NCI-H146 treated with DMSO at 0.1 percent for 48 hours (cell line): ENCODE data around the gene NPB.

Source experiments
- DNase-seq: peaks from one replicate; lab custom pipeline; 2025; ENCODE audit not compliant: unreplicated experiment; lab: John Stamatoyannopoulos, UW

The NPB gene

DNA sequence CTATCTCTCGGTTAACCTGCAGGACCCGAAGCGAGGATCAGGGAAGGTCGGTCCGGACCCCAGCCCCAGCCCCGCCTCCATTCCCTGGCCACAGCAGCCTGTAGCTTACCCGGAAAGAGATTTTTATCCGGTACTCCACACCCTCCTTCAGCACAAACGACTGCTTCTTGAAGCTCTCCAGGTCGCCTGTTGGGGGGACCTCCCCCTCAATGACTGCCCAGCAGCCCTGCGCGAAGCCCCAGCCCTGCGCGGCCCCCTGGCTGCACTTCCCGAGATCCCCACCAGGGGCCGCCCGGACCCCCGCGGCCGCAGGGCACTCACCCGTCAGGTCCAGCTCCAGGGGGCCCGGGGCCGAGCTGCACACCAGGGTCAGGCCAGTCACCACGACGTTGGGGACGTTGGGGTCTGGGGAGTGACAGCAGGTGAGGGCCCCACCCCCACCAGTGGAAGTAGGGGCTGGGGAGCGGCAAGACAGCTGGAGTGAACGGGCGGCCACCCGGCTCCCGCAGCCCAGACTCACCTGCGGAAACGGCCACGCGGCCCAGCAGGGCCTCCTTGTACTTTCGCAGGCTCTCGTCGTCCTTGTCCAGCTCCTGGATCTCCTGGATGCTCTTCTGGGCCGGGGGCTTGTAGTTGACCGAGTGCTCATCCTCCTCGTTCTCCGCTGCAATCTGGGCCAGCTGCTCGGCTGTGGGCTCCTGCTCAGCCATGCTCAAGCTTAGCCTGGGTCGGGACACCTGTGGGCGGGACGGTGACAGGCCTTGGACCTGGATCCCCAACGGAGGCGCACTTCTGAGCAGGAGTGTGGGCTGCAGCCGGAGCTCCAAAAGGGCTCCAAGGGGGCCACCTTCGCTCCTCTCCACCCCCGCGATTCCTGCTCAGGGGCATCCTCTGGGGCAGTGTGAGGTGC, 32.6 kb upstream of the NPB start:
- no peak for DNase-seq

DNA sequence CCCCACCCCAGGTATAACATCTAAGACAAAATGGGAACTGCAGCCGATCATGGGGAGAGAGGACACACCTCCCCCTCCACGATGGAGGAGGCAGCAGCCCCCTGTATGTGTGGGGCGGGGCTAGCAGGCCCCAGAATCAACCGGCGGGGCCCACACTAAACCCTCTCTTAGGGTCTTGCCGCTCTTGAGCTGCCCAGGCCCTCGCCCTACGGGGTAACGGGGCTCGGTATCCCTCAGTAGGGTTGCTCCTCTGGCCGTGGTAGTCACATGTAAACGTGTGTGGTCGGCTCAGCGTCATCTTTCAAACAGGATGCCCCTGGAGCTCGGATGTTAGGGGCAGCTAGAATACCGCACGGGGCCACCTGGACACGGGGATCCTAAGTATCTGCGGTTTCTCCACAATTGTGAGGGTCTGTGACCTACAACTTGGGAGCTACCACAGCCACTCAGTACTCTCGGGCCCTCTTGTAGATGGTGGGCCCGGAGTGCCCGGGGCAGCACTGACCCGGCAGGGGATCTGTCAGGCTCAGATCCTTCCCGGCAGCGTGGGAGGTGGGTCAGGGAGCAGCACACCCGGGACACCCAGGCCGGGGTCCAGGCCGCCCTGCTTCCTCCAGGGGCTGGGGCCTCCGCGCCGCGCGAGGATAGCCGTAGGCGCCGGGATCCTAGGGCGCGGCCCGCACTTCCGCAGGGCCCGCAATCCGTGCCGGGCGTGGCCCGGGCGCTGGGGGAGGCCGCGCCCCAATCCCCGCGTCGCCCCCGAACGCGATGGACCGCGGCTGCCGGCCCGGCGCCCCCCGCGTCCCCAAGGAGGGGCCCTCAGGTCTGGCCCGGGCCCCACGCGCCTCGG, 31.7 kb upstream of the NPB start:
- no peak for DNase-seq

- no peak for DNase-seq
These were observed 31.1 kb upstream of the NPB start, which contains the start of gene ARHGDIA for GRCh38 chr17:81870981-81871386. TSS of gene ARHGDIA (minus strand) at chr17:81871337. CDS start at chr17:81869930, 1,407 bp downstream.

GRCh38 chr17:81871387-81872230, 30.4 kb upstream of the NPB start:
- DNase-seq, result peak; percentile 63

DNA sequence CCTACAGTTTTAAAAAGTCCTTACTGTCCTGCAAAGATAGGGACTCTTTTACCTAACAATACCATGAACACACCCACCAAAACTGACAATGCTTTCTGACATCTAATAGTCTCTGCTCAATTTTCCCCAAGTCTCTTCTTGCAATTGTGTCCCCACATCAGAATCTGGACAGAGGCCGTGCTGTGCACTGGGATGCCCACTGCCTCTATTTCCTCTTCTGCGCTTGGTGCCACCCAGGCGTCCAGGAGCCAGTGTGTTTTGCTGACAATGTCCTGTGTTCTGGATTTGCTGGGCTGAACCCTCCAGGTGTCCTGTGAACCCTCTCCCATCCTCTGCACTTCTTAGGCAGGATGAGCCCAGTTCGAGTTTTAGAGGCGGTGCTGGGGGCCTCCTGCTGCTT, 24.5 kb upstream of the NPB start:
- no peak for DNase-seq

DNA sequence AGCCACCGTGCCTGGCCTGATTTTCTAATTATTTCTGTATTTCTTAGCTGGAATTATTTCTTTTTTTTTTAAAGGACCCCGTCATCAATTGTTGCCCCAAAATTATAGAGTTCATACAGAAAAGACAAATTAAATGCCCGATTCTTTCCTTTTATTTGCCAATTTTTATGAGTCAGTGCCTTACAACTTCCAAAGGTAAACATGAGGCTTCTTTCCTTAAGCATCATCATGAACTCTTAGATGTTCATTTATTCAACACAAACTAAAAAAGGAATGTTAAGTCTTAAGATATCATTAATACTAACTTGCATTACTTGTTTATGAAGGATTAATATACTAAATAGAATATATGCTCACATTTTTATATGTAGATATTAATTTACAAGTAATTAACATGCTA, 23.7 kb upstream of the NPB start:
- DNase-seq, result no peak

- no peak for DNase-seq
These were observed 22.9 kb upstream of the NPB start for GRCh38 chr17:81879121-81879520.

DNA sequence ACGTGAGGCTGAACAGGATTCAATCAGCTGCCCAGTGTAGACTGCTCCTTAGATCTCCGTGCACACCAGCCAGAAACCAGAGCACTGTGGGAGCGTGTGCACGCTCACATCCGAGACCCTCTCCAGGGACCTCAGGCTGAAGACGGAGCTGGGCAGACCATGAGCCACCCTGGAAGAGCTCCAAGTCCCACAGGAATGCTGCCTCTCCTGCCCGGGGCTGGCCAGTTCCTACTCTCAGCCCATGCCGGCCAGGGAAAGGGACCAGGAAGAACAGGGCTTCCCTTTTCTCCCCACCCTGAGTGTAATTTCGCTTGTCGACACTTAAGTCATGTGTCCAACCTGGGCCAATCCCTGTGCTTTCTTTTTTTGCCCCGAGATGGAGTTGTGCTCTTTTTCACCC, 17.5 kb upstream of the NPB start:
- DNase-seq, result no peak

GRCh38 chr17:81884968-81885367, 17.1 kb upstream of the NPB start:
- DNase-seq, result no peak

GRCh38 chr17:81885454-81885853, 16.6 kb upstream of the NPB start:
- no peak for DNase-seq

DNA sequence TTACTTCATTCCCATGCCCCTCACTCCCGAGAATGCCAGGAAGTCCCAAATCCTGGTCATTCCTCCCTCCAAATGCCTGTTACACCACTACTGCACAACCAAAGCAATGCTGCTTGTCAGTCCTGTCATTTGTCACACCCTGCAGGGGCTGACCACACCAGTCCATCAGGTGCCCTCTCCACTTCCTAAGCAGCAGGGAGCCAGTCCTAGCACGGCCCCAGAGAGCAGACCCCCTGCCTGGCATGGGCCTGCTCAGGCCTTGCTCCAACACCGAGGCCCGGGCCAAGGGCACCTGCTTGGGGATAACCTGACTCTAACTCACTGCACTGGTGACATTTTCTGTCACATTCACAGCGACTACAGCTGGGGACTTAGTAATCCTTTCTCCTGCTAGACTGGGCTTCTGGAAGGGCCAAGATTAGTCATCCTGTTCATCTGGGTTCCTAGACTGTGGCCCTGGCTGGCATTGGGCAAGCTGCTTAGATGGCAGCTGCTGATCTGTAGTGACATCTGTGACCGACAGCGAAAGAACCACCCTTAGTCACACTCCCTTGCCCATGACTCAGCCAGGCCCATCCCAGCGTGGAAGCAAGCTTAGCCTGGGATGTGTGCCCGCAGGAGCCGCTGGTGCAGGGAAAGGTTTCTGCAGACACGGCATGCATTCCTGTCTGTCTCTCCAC, 16.0 kb upstream of the NPB start:
- no peak for DNase-seq

GRCh38 chr17:81888105-81888987, 13.7 kb upstream of the NPB start:
- no peak for DNase-seq

DNA sequence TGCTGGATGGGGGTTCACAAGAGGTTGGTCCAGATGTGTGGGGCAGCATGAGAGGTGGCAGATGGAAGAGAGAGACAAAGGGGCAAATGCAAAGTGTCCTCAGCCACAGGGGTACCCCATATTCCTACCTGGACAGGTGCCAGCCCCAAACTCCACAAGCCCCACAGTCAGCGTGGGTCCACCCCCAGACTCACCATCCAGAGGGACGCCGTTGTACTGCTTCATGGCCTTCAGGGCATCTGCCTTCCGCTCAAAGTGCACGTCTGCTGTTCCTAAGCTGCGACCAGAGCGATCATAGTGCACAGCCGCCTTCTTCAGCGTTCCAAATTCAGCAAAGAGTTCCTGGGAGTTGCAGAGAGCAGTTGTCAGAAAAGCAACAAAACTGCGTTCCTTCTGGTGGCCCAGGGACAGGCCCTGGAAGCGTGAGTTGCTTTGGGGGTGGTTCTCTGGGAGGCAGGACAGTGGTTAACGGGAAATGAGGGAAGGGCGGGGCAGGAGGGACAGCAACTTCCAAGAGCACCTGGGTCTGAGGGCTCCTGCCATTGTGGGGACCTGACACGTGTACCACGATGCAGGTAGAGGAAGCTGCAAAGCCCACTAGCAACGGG, 12.9 kb upstream of the NPB start:
- DNase-seq, result no peak

DNA sequence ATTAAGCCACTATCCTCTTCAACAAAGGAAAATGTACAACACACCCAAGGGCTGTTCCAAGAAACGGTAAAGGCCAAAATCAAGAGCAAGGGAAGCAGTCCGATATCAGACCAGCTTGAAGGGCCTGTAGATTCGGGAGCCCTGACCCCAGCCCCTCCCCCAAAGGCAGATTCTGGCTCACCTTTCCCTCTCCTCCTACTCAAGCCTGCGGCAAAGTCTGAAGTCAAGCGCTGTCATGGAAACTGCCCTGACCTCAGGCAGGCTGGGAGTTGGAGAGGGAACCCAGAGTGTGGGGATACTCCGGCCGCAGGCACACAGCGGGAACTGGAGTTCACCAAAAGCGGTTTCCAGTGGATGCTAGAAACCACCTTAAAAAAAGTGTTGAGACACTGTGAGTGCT, 12.4 kb upstream of the NPB start:
- DNase-seq, result no peak

- no peak for DNase-seq
These were observed 11.4 kb upstream of the NPB start for GRCh38 chr17:81890447-81891302.

DNA sequence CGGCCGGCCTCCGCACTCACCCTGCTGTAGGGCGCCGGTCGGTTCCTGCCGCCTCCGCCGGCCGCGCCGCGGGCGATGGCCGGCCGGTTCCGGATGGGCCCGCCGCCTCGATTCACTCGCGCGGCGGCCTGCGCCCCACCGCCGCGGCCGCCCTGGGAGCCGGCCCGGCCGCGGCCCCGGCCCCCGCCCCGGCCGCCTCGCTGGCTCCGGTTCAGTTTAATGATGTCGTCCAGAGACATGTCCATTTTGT, 10.8 kb upstream of the NPB start:
- no peak for DNase-seq

GRCh38 chr17:81895400-81895799, 6.6 kb upstream of the NPB start:
- DNase-seq, result no peak

- no peak for DNase-seq
These were observed 3.8 kb upstream of the NPB start for GRCh38 chr17:81898029-81898866.
